Measurements from ENCODE around the gene GPC3.

- TF ChIP-seq TAF1 (IDR thresholded peaks at IDR 0.05; ENCODE audit: low read depth): no peak
- no peak for TF ChIP-seq USF1 (IDR thresholded peaks at IDR 0.05)
- TF ChIP-seq EP300 (IDR thresholded peaks at IDR 0.05; ENCODE audit: borderline replicate concordance): no peak
- TF ChIP-seq YY1 (IDR thresholded peaks at IDR 0.05; ENCODE audit: low read depth): no peak
- no peak for TF ChIP-seq EGR1 (IDR thresholded peaks at IDR 0.05)
- TF ChIP-seq RAD21 (IDR thresholded peaks at IDR 0.05; ENCODE audit: low read depth): no peak
- no peak for TF ChIP-seq MAX (IDR thresholded peaks at IDR 0.05)
- no peak for TF ChIP-seq FOXM1 (IDR thresholded peaks at IDR 0.05; ENCODE audit: borderline replicate concordance, low read depth)
- TF ChIP-seq TEAD4 (IDR thresholded peaks at IDR 0.05): no peak
- TF ChIP-seq ZBTB7A (IDR thresholded peaks at IDR 0.05; ENCODE audit: low read depth): no peak
- TF ChIP-seq NFIC (IDR thresholded peaks at IDR 0.05): no peak
- TF ChIP-seq REST (IDR thresholded peaks at IDR 0.05; ENCODE audit: low read depth): no peak
- no peak for TF ChIP-seq CEBPB (IDR thresholded peaks at IDR 0.05)
These were observed 11.7 kb downstream of the GPC3 start for GRCh38 chrX:133973704-133974103.

Data from Ishikawa (cell line).